HG03175 (cell line): ENCODE data around the gene LUZP1.
"Not testable (repeated sequence)": the region's sequence is repeated elsewhere in the genome, so short reads cannot be mapped to it uniquely, and the experiment has no call there.

Experiments used
- ATAC-seq: cut with Tn5 transposase; IDR thresholded peaks from one replicate; pipeline ENCODE4 v1.9.1; 2021; ENCODE audit warnings: mild to moderate bottlenecking, moderate library complexity; ENCODE audit not compliant: unreplicated experiment

Gene LUZP1

DNA sequence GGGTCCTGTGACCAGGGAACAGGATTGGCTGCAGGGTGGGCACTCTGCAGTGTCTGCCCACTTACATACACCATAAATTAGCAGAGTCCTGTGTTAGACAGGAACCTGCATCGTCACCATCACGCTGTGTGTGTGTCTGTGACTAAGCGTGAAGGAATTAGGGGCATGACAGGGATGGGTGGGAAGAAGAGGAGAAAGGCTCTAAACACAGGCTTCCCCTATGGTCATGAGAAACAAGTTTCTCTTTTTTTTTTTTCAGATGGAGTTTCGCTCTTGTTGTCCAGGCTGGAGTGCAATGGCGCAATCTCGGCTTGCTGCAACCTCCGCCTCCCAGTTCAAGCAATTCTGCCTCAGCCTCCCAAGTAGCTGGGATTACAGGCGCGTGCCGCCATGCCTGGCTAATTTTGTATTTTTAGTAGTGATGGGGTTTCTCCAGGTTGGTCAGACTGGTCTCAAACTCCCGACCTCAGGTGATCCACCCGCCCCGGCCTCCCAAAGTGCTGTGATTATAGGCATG, 20.3 kb upstream of the LUZP1 start:
- ATAC-seq, result not testable (repeated sequence)

DNA sequence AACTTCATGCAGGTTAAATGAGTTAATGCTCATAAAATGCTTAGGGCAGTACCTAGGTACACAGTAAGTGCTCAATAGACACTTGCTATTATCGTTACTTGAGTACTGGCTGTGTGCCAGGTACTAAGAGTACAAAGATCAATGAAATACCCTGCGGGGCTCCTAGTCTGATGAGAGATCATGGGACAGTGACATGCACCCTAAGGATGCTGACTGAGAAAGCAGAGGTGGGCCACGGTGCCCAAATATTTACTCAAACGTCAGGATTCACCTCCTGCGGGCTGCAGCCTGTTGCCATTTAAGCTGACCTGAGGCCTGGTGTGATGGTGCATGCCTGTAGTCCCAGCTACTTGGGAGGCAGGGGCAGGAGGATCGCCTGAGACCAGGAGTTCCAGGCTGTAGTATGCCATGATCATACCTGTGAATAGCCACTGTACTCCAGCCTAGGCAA, 19.8 kb upstream of the LUZP1 start:
- no peak for ATAC-seq

DNA sequence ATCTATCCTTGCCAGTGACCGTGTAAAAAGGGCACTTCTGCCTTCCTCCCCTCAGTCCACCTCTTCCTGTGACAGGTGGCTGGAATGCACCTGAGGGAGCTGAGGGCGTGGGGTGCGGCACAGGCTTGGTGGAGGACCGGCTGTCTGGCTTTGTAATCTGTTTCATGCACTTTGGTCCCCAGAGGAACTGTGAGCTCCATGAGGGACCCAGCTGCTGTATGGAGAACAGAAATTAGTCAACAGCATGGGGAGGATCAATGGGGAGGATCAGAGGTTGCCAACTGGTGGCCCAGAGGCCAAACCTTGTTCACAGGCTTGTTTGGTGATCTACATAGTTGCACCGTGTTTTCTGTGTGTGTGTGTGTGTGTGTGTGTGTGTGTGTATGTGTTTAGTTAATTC, 19.0 kb upstream of the LUZP1 start:
- ATAC-seq, result no peak

DNA sequence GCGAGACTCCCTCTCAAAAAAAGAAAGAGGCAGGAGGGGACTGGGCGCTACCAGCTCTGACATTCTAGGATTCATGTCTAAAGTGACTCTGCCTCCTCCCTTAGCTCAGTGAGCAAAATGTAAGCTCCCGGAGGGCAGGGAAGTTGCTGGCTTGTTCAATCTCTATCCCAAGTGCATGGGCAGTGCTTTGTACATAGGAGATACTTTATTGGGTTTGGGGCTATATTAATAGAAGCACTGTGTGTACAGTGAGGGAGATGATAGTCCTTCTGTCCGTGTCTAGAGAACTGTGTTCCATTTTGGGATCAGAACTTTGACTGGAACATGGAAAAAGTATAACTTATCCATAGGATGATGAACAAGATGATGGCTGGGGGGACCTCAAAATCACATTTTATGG, 16.7 kb upstream of the LUZP1 start:
- ATAC-seq, result no peak

DNA sequence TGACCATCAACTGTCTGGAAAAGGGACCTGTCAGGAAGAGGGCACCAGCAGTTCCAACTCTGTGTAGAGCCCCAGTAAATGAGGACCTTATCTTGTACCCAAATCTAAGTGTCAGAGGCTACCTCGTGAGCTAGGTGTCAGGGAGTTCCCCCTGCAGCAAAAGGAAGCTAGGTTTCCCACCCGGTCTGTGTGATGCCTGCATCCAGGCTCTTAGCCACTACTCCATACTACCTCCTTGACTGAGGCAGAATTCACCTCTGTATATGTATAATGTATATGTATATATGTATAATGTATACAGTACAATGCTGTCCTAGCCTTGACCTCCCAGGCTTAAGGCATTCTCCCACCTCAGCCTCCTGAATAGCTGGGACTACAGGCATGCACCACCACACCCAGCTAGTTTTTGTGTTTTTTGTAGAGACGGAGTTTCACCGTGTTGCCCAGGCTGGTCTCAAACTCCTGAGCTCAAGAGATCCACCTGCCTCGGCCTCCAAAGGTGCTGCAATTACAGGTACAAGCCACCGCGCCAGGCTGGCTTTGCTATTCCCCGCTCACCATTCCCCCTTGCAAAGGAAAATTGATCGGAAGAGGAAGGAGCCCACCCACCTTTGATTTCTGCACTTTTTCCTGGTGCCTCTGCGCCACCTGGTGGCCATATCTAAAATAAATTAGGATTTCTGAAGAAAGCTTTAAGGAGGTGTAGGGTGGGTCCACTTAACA, 15.7 kb upstream of the LUZP1 start:
- ATAC-seq, result no peak

DNA sequence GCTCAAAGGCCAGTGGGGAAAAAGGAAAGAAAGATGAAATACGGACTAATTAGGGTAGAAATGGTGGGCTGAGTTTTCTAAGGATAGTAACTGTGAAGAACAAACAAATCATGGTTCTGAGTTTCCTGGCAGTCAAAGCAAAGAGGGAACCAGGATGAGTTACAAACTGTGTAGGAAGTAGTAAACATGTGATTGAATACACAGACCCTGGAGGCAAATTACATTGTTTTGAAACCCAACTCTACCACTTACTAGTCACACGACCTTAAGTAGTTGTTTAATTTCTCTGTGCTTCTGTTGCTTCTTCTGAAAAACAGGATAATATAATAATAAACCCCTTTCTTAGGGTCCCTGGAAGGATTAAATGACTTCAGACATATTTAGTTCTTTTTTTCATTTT, 11.2 kb upstream of the LUZP1 start:
- no peak for ATAC-seq

DNA sequence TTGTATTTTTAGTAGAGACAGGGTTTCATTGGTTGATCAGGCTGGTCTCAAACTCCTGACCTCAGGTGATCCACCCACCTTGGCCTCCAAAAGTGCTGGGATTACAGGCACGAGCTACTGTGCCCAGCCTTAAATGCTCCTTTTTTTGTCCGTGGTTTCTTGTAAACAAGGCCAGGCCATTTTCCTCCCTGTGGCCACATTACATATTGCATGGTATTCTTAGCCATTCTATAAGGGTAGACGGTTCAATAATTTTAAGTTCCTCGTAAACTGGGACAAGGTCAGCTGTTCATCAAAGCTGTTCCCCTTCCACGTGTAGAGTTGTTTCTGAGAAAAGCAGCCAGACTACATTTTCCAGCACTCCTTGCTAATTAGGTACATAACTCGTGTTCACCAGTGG, 10.3 kb upstream of the LUZP1 start:
- no peak for ATAC-seq

DNA sequence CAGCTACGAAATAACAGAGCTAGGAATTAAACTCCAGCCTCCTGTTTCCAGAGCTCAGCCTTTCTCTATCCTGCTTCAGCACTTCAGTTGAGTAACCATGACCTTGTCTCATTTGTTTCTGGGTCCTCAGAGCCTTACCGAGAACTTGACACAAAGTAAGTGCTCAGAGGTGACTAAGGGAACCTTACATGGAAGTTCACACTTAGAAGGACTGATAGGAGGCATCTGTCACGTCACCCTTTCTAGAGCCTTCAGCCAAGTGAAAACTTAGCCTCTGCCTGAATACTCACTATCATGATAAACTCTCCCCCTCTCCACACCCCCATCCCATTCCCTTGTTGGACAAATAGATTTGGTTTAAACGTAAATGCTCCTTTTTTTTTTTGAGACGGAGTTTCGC, 9.8 kb upstream of the LUZP1 start:
- ATAC-seq, result no peak

DNA sequence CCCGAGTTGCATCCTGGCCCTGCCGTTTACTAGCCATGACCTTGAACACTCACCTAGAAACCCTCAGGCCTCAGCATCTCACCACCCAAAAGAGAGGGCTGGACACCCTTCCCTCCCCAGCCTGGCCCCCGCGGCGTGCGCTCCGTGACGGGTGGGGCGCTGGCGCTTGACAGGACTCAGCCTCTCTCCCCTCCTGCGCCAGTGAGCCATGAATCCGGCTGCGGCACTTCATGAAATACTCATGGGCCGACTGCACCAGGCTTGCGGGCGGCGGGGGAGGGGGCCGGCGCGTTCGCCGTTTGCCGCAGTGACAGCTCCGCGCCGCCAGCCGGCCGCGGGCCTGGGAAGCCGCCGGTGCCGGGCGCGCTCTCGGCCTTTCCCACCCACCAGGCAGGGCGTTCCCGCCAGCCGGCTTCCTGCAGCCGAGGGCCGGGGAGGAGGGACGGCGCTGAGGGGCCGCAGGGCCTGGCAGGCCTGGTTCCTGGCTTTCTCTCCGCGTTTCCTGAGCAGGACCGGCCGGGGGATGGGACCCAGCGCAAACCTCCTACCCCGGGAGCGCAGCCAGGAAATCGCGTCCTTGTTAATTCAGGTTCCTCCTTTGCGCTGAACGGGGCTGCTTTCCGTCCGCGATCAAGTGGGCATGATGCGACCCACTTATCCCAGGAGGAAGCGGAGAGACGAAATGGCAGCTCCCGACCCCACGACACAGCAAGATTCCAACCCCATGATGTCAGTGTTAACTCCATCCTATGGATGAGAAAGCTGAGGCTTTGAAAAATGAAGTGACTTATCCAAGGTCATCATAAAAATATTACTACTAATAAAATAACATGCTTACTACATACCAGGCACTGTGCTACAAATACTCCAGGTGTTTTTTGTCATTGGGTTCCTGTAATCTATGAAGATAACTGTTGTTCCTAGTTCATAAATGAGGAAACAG, 9.1 kb upstream of the LUZP1 start:
- peak; percentile 70 for ATAC-seq

DNA sequence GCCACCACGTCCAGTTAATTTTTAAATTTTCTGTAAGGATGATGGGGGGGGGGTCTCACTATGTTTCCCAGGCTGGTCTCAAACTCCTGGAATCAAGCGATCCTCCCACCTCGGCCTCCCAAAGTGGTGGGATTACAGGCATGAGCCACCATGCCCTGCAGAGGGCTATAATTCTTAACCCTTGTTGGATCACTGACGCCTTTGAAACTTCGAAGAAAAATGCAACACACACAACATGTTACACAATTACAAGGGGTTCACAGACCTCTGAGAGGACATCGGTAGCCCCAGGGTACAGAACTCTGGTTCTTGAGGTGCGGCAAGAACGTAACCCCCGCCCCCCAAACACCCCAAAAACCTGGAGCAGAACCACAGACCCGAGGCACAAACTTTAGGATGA, 8.4 kb upstream of the LUZP1 start:
- no peak for ATAC-seq

DNA sequence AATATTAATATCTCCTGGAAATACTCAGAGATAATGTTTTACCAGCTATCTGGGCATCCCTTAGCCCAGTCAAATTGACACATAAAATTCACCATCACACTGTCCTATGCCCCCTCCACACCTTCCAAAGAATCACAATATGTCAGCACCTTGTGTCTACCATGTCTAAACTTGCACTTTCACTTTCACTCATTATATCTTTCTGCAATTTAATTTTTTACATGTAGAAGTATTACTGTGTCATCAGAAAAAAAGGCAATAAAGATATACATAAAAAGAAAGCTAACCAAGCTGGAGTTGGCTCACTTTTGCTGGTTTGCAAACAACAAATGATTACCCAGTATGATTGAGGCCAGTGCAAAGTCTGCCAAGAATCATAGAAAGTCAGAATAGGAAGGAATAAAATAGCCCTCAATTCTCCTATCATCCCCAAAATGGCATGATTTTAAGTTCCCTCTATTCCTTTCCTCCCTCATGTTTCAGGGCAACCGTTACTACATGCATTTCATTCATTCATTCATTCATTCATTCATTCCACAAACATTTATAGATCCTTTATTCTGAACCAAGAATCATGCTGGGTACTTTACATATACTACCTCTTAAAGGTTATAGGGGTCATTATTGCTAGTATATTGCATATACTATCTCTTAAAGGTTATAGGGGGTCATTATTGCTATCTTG, 5.9 kb upstream of the LUZP1 start:
- ATAC-seq, result no peak

DNA sequence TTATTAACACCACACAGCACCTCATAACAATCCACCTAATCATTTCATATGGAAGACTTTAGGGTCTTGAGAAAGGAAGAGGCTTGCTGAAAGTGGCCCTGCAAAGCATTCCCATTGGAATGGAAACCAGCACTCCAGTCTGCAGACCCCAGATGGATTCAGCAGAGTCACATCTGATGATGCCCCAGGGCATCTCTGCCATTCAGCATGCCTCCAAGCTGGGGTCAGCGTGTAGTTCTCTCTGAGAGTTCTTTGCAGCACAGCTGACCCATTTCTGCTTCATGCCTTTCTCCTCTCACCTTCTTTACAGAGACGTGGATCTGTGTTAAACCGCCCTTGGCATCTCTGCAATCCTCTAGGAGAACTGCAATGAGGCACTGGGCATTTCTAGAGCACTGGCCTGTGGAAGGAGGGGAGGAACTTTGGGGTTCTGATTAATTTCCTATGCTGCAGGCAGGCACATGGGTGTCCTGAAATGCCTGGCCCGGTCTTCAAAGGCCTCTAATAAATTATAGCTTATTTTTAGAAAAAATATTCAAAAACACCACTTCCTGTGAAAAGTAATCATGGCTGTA, 2.6 kb upstream of the LUZP1 start:
- ATAC-seq, result no peak

DNA sequence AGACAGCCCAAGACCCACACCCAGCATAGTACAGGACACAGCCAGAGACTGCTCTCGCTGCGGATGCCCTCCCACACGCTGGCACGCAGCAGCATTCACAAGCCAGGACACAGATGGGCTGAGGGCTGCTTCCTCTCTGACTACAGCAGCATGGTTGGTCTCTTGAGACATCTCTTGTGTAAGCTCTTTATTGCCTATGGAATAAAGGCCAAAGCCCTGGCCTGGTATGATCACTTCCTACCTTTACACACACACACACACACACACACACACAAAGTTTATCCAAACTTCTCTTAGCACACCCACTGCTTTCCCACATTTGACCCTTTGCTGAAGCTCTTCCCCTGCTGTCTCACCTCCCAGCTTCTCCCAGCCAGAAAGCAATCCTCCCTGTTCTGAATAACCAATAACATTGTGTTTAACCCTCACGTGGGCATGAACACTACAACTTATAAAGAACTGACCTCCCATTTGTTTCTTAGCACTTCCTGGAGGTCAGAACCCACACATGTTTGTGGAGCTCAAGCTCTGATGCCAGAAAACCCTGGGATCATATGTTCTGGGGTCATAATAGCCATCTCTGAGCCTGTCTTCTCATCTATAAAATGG, 1.2 kb upstream of the LUZP1 start:
- no peak for ATAC-seq

DNA sequence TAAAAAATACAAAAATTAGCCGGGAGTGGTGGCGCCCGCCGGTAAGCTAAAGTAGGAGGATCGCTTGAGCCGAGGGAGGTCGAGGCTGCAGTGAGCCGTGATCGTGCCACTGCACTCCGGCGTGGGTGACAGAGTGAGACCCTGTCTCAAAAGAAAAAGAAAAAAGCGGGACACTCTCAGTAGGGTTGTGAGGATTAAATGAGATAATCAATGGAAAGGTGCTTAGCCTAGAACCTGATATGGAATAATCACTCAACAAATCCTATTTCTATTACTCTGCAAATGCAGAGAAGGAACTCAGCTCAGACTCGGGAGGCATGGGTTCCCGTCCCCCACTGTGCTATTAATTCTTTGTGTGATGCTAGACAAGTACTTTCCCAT, 529 bp upstream of the LUZP1 start:
- ATAC-seq, result no peak

DNA sequence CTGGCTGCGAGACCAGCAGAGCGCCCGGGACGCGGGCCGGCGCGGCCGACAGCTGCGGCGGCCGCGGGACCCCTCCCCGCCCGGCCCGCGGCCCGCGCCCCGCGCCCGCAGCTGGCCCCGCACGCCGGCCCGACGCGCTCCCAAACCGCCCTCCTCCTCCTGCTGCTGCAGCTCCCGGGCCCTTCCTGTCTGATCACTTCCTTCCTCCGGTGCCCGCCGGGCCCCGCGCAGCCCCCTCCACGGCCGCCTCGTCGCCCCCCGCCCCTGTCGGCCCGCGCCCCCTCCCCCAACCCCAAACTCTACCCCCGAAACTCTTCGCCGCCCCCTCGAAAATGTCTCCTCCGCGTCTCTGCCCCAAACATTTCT, 594 bp downstream of the LUZP1 start:
- no peak for ATAC-seq

DNA sequence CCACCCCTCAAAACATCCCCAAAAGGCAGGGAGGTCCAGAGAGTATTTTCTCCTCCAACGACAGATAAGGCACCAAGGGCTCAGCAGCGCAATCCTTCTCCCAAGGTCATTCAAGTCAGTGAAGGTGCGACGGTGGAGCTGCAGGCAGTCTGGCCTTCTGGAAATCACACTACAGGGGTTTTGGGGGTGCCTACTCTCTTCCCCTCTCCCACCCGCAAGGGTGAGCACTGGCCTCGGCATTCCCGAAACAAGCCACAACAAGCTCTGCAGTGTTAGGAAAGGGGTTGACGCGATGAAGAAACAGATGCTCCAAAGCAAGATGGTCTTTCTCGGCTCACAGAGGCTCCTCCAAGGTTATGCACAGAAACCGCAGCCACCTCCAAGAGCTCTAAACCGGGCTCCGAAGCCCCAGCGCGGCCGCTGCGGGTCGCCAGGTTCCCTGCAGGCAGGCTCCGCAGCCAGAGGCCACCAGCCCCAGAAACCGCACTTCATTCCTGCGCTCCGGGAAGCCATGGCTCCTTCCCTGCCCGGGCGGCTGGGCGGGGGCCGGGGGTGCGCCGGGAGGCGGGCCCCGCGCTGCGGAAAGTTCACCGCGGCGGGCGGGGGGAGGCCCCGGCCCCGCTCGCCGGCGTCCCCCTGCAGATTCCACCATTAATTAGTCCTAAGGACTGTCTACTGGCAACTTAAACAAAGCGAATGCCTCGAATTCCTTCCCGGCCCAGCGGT, 1.1 kb downstream of the LUZP1 start:
- no peak for ATAC-seq

DNA sequence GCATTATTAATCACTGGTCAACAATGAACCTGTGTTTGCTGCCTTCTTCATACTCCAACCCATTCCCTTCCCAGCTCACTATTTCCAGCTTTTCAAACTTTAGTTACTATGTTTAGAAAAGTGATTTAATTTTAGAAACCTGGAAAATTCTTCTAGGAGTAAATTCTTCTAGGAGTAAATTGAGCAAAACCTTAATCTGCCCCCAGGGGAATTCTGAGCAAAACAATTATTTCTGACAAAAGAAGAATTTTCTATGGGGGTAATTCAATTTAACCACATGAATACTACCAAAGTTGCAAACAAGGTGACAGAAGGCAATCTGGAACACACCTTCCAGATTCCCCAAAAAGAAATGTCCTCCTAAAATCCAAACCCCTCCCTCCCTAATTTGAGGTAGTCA, 1.8 kb downstream of the LUZP1 start:
- ATAC-seq, result no peak

DNA sequence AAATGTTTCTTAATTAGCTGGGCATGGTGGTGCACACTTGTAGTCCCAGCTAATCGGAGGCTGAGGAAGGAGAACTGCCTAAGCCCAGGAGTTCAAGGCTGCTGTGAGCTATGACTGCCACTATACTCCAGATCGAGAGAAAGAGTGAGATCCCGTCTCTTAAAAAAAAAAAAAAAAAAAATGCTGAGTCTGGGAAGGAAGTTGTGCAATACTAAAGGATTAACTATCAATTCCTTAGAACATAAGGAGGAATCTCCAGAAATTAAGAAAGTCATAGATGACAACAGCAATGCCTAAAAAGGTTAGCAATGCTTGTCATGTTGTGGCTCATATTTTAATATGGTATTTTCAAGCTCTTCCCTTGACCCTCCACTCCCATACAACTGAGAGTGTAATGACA, 5.3 kb downstream of the LUZP1 start:
- no peak for ATAC-seq

DNA sequence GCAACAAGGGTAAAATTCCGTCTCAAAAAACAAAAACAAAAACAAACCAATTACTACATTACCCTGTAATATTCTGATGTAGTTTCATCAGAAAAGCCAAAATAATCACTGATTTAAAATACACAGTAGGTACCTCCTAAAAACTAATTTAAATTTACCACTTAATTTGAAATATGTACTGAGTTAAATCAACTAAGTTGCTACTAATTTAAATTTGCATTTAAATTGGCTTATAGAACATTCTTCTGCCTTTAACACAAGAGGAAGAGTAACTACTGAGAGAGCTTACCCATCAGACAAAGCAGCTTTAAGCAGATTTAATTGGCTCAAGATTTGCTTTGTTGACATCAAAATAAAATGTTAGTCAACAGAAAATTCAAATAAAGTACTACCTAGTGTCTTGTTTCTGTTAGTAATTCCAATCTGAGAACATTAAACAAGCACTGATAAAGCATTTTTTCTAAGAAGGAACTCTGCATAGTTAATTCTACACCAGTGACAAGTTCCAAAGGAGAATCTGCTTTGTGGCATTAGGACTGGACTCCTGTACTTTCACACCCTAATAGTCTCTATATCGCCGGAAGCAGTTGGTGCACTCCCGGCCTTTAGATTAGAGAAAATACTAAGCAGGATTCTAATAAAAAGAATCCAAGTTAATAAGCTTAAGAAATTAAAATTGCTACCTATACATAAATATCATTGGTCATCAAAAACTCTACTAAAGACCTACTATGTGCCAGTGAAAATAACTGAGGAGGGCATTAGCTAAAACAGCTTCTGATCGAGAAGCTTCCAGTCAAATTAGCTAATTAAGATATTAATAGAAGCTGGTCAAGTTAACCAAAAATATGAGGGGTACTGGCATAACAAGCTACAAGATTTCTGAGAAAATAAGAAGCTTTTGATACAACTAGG, 8.4 kb downstream of the LUZP1 start:
- no peak for ATAC-seq
